Aorta (tissue), 5 donors: ENCODE data around the gene GATAD2A. TPM values are rescaled to one million over a fixed set of nuclear protein-coding genes. Genes with fewer than 3 reads are reported as not detected.

ENCODE experiments used
- ATAC-seq: fragments of 200-7000 bp; cut with Tn5 transposase; one replicate; pipeline ENCODE4 v1.9.1; 2022; ENCODE audit warnings: moderate library complexity; ENCODE audit not compliant: low FRiP score
- DNase-seq, 2 donors: peaks; one replicate each; pipeline ENCODE4 v3.0.0-alpha.2; 2020
- H3K27ac ChIP-seq, 2 donors: one replicate each; pipeline ENCODE4 v1.5.1; 2013; ENCODE audit warnings: low read length in 2 of 2, mild to moderate bottlenecking in 2 of 2, moderate library complexity in 2 of 2, control low read depth in 1 of 2, inconsistent platforms in 1 of 2, low read depth in 1 of 2
- H3K27me3 ChIP-seq, 2 donors: one replicate each; pipeline ENCODE4 v1.6.1; 2013; ENCODE audit warnings: control low read depth in 1 of 2, low read length in 1 of 2, mild to moderate bottlenecking in 1 of 2, moderate library complexity in 1 of 2; ENCODE audit not compliant: insufficient read depth in 2 of 2, control insufficient read depth in 1 of 2
- H3K36me3 ChIP-seq, 2 donors: one replicate each; pipeline ENCODE4 v1.6.1; 2013; ENCODE audit warnings: control low read depth in 1 of 2, low read length in 1 of 2, mild to moderate bottlenecking in 1 of 2; ENCODE audit not compliant: insufficient read depth in 2 of 2, control insufficient read depth in 1 of 2
- H3K4me1 ChIP-seq, 2 donors: one replicate each; pipeline ENCODE4 v1.6.1; 2013; ENCODE audit warnings: low read length in 2 of 2, control low read depth in 1 of 2, mild to moderate bottlenecking in 1 of 2, moderate library complexity in 1 of 2; ENCODE audit not compliant: insufficient read depth in 2 of 2, control insufficient read depth in 1 of 2
- H3K4me3 ChIP-seq, 2 donors: one replicate each; pipeline ENCODE4 v1.5.1; 2013; ENCODE audit warnings: low read length in 2 of 2, control low read depth in 1 of 2, mild to moderate bottlenecking in 1 of 2
- H3K9me3 ChIP-seq: one replicate; pipeline ENCODE4 v1.6.1; 2013; ENCODE audit warnings: mild to moderate bottlenecking, low read length; ENCODE audit not compliant: control insufficient read depth
- WGBS, 2 donors: extraction: QIAGEN DNeasy Blood & Tissue Kit; methylation state at CpG; one replicate each; pipeline ENCODE4 v1.1.7; 2013; 5-methylcytosine and 5-hydroxymethylcytosine counted together
- intact Hi-C, 2 donors: fragments of 100-400 bp; cut with DNase I; formaldehyde crosslinking; loops; one replicate each; pipeline versions ENCODE4 v1.14.2 to v1.15.0; 2022
- polyA plus RNA-seq, 2 donors: library from polyadenylated mRNA; stranded (reverse); fragments of 200-250 nt; gene quantifications; one replicate each; pipeline ENCODE4 v1.2.3, GENCODE V29; 2013
- total RNA-seq, 2 donors: library from RNA; stranded (reverse); fragmentation: NEBNext Ultra II Directional; extraction: Animal tissue kit (Norgen Biotek cat#: 25700); gene quantifications; one replicate each; pipeline ENCODE4 v1.2.1, GENCODE V29; 2021
- donor health status: healthy with polysubstance abuse.
- donor health status: Bipolar disorder and iron deficiency.
- donor health status: DM: no; HTN: no; CAD: no.
- donor health status: DM: no; HTN: no; CAD: no.
- donor health status: DM: yes; HTN: yes; CAD: no.

Gene GATAD2A
- total and polyA plus RNA-seq, 4 donors: 17.9 to 86.7 (median 50.7) TPM

DNA sequence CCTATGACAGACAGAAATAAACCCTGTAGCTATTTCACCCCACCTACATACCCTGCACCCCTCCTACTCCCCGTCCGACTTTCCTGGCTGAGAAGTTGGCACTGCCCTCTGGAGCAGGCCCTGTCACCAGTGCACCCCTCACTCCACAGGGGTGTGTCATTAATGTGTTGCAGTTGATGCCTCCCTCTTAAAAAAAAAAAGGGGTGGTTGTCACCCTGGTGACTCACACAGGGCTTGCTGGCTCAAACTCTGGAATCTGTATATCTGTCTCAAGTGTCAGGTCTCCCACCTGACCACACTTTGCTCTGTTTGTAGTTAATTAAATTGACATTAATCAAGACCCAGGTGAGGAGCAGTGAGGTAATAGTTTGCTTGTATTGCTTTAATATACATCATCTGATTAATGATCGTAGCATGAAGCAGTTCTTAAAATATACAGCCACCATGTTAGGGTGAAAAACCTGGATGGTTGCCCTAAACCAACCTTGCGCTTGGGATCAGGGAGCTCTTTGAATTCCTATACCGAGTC lies 2.0 kb upstream of the GATAD2A start:
- Histone ChIP-seq H3K27me3 (no peaks in the 10 kb centered on the region), H3K4me1 (peaks cover 1 to 14% of the 10 kb centered on the region in 2 donors), H3K36me3 (no peaks in the 10 kb centered on the region), H3K4me3 (no peak overlapping the region), H3K9me3 (no peaks in the 10 kb centered on the region), H3K27ac (no peak overlapping the region)
- ATAC-seq (no peak), DNase-seq (no peak)
- intact Hi-C loops: no loop called here
- whole genome bisulfite sequencing, 2 donors: 64 to 66% methylated on average over 5 of the region's 5 CpGs

DNA sequence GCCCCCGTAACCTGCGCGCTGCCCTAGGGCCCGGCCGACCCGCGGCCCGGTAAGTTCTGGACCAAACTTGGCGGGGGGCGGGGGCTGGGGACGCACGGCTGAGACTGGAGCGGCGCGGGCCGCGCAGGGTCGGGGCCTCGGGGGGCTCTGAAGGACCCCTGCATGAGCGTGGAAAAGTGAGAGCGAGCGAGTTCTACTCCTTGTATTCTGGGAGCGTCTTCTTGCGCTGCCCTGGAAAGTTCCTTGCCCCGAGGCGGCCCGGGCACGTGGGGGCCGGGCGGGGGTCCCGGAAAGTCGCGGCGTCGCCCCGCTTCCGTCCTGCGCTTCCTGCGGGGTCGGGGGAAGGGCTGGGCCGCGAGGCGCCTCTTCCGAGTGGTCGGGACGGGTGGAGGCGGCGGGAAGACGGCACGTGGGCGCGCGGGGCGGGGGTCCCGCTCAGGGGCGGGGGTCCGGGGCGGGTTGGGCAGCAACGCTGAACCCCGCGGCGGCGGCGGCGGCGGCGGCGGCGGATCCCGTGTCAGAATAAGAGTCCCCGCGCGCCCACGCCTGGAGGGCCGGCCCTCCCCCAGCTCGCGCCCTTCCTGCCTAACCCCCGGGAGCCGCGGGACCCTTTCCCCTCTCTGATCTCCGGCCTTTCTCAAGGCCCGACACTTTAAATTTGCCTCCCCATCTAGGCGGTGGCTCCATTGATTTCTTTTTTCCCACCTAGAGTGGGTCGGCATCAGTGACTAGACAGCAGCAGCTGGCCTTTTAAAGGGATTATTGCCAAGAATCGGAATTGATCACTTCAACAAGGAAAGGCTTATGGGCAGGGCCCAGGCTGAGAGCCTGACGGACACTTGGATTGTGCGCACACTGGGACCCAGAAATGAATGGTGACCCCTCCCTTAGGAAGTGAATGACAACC lies 749 bp downstream of the GATAD2A start:
- 0 to 1% methylated on average over 52 to 87 of the region's 87 CpGs for WGBS, 2 donors
- H3K4me3 ChIP-seq: peak overlapping the region; percentile 91 to 99
- H3K9me3 ChIP-seq: no peaks in the 10 kb centered on the region
- no peaks in the 10 kb centered on the region for H3K27me3 ChIP-seq
- H3K27ac ChIP-seq: peak overlapping the region in 1 of 2 donors; percentile 28
- no peaks in the 10 kb centered on the region for H3K36me3 ChIP-seq
- H3K4me1 ChIP-seq: peaks cover 1 to 9% of the 10 kb centered on the region in 2 donors
- intact Hi-C loops: loop anchor here (1.0 to 5.0 kb wide), 4 partner anchors 19 to 81 kb away; no protein-coding TSS in a partner anchor
- ATAC-seq (no peak), DNase-seq (peak; percentile 65 to 86)

DNA sequence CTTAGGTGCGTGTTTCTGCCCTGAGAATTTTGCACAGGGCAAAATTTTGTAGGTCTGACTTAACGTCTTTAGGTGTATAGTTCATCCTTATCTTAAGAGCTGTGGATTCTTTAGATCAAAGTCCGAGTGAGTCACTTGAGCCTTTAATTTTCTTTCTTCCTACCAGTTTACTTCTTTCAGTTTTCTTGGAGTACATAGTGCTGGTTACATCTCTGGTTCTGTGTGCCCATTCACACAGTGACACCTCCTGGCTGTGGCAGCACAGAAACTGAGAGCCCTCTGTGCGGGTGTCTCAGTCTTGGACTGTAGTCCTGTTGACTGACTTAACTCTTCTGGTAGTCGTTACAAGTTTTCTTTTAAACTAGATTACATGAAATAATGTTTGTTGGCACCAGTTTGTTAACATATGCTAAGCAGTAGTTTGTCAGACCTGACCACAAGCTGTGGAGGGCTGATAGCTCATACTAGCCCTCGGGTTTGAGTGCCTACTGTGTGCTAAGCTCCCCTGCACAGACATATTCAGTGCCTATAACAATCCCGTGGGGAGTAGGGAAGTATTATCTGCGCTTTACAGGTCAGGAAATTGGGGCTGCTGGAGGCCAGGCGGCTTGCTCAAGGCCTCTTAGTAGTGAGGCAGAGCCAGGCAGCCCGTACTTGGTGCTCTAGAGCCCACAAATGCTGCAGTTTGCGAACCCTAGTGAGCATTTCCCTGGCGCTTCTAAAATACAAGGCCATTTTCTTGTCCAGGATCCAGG lies 1.6 kb downstream of the GATAD2A start:
- DNase-seq (no peak), ATAC-seq (no peak)
- no peaks in the 10 kb centered on the region for H3K27me3 ChIP-seq
- no peaks in the 10 kb centered on the region for H3K9me3 ChIP-seq
- 27 to 28% methylated on average over 12 of the region's 12 CpGs for WGBS, 2 donors
- H3K4me1 ChIP-seq: peaks cover 1 to 9% of the 10 kb centered on the region in 2 donors
- peak overlapping the region; percentile 91 to 99 for H3K4me3 ChIP-seq
- peak overlapping the region in 1 of 2 donors; percentile 28 for H3K27ac ChIP-seq
- no peaks in the 10 kb centered on the region for H3K36me3 ChIP-seq
- intact Hi-C loops: loop anchor here in 1 of 2 donors (5.0 kb wide), 2 partner anchors 40 to 80 kb away; no protein-coding TSS in a partner anchor

DNA sequence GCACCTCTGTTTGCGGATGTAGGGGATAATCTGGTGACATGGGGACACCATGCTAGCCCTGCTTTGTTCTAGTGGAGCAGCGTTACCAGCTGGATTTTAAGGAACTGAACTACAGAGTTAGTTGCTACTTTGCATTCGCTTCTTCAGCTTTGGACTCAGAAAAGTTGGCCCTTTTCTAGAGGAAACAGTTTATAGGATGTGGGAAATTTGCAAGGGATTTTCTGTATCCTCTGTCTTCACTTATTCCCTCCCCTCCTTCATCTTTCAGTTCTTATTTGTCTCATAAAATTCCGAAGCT lies 2.1 kb downstream of the GATAD2A start:
- Histone ChIP-seq H3K36me3 (no peaks in the 10 kb centered on the region), H3K27ac (no peak overlapping the region), H3K4me1 (peaks cover 1 to 9% of the 10 kb centered on the region in 2 donors), H3K9me3 (no peaks in the 10 kb centered on the region), H3K4me3 (no peak overlapping the region), H3K27me3 (no peaks in the 10 kb centered on the region)
- 74 to 76% methylated on average over 4 of the region's 4 CpGs for WGBS, 2 donors
- ATAC-seq (no peak), DNase-seq (no peak)
- intact Hi-C loops: loop anchor here in 1 of 2 donors (5.0 kb wide), 2 partner anchors 40 to 80 kb away; no protein-coding TSS in a partner anchor

DNA sequence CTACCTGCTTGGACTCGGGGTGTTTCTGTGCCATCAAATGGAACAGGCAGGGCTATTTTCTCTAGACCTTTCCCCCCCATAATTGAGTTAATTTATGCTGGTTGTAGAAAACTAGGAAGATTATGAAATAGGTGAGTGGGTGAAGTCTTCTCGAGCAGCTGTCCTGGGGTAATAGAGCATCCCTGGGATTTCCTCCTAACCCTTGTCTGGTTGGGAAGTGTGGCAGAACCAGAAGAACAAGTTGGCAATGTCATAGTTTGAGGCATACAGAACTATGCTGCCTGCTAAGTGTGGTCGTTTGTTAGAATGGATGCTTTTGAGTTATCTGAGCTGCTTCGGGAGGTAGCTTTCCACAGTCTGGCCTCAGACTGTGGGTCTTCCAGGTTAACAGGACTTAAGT lies 3.7 kb downstream of the GATAD2A start:
- no peak for DNase-seq
- 68% methylated on average over 4 of the region's 4 CpGs for WGBS, 2 donors
- no peaks in the 10 kb centered on the region for H3K36me3 ChIP-seq
- ATAC-seq: no peak
- H3K4me3 ChIP-seq: no peak overlapping the region
- H3K9me3 ChIP-seq: no peaks in the 10 kb centered on the region
- H3K27me3 ChIP-seq: no peaks in the 10 kb centered on the region
- peaks cover 0 to 4% of the 10 kb centered on the region in 2 donors for H3K4me1 ChIP-seq
- intact Hi-C loops: loop anchor here in 1 of 2 donors (5.0 kb wide), 2 partner anchors 42 to 78 kb away; no protein-coding TSS in a partner anchor
- H3K27ac ChIP-seq: no peak overlapping the region

DNA sequence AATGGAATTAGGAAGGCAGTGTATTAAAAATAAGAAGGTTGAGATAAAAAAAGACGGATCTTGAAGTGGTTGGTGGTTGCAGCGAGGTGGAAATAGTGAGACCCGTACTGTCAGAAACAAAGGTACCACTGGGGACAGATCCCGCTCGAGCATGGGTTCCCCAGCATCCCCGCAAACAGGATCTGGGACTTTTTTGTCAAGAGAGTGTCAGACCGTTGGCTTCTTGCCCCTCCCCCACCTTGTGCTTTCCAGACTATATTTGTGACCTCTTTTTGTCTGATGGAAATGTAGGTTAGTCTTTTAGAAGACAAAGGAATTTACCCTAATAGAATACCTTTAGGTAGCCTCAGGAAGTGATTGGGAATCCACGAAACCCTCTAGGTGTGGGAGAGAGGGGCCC lies 4.2 kb downstream of the GATAD2A start:
- no peak overlapping the region for H3K27ac ChIP-seq
- WGBS, 2 donors: 75 to 76% methylated on average over 8 of the region's 8 CpGs
- intact Hi-C loops: loop anchor here in 1 of 2 donors (5.0 kb wide), 2 partner anchors 42 to 78 kb away; no protein-coding TSS in a partner anchor
- DNase-seq: no peak
- H3K9me3 ChIP-seq: no peaks in the 10 kb centered on the region
- H3K27me3 ChIP-seq: no peaks in the 10 kb centered on the region
- ATAC-seq: no peak
- no peak overlapping the region for H3K4me3 ChIP-seq
- H3K4me1 ChIP-seq: peaks cover 0 to 4% of the 10 kb centered on the region in 2 donors
- H3K36me3 ChIP-seq: no peaks in the 10 kb centered on the region

DNA sequence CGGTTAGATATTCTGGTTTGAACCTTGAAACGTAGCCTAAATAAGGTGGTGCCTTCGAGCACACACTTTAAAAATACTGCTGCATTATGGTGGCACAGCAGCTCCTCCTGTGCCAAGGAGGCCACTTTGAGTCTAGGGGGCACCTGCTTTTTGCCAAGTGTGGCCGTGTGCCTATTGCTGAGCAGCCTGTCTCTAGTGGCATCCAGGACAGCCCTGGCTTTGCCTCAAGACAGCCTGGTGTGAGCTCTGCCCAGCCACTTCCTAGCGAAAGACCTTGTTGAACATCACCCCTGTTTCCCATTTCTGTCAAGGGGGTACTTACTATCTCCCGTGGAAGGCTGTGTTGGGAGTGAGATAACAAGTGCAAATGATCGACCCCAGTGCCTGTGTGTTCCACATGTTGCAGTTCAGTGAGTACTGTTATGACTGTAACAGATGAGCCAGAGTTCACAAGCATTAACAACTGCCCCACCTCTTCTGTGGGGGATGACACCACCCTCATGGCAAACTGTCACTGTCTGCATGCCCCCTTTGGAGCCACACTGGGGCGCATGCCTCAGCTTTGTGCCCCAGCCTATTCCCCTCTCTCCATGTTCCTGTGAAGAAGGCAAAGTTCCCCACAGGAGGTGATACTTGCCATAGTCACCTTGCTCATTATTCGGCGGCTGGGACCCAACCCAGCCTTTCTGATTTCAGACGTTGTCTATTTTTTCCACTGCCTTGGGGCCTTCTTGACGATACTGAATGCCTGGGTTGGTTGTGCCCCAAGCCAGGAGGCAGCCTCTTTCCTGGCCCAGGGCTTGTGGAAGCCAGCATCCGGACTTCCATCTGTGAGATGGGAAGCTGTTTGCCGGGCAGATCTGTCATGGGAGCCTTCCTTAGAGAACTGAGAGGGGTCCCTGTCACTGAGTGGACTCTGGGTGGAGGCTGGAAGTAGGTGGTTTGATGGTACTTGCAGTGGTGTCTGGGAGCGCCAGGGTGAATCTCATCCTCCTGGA lies 5.4 kb downstream of the GATAD2A start:
- DNase-seq (no peak), ATAC-seq (no peak)
- H3K27me3 ChIP-seq: no peaks in the 10 kb centered on the region
- no peak overlapping the region for H3K27ac ChIP-seq
- no peak overlapping the region for H3K4me3 ChIP-seq
- H3K9me3 ChIP-seq: no peaks in the 10 kb centered on the region
- peaks cover 0 to 4% of the 10 kb centered on the region in 2 donors for H3K4me1 ChIP-seq
- no peaks in the 10 kb centered on the region for H3K36me3 ChIP-seq
- WGBS, 2 donors: 66 to 68% methylated on average over 15 of the region's 15 CpGs
- intact Hi-C loops: no loop called here

DNA sequence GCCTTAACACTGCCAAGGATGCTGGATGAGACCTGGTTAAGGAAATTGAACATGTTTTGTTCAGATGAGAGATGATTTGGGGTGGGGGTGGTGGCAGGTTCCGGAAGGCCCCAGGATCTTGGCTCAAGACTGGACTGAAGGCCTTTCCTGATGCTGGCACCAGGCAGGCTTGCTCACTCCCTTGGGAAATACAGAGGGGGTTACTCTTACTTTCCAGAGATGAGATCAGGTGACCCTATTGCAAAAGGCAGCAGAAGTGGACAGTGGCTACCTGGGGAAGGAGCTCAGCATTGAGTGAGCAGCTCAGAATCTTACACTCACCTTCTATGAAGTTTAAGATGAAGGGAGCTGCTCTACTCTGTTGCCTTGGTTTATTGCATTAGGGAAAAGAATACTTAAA lies 10.8 kb downstream of the GATAD2A start:
- intact Hi-C loops: no loop called here
- Histone ChIP-seq H3K9me3 (no peaks in the 10 kb centered on the region), H3K27ac (no peak overlapping the region), H3K4me3 (no peak overlapping the region), H3K27me3 (no peaks in the 10 kb centered on the region), H3K36me3 (no peaks in the 10 kb centered on the region), H3K4me1 (peaks cover 0 to 2% of the 10 kb centered on the region in 2 donors)
- WGBS, 2 donors: 49 to 50% methylated on average over 1 of the region's 1 CpG
- DNase-seq: no peak
- no peak for ATAC-seq
